Tibial nerve (tissue), 4 donors: Measurements from ENCODE around the gene DIAPH1.

Experiments
- EP300 ChIP-seq, 2 donors: sonication (generic); formaldehyde crosslinking; IDR thresholded peaks; one replicate each; pipeline ENCODE4 v1.6.1; 2017; ENCODE audit warnings: antibody characterized with exemption in 2 of 2, mild to moderate bottlenecking in 1 of 2
- TF ChIP-seq, protein P1 (sequence below), 5 experiments: fragments of 200-600 bp in 3 of 5; fragments of 450-650 bp in 2 of 5; sonication (generic) in 3 of 5; IDR thresholded peaks; one replicate each; pipeline ENCODE4 v1.5.1; 2016 to 2019; ENCODE audit warnings: antibody characterized with exemption in 5 of 5, mild to moderate bottlenecking in 3 of 5, moderate library complexity in 2 of 5

DNA sequence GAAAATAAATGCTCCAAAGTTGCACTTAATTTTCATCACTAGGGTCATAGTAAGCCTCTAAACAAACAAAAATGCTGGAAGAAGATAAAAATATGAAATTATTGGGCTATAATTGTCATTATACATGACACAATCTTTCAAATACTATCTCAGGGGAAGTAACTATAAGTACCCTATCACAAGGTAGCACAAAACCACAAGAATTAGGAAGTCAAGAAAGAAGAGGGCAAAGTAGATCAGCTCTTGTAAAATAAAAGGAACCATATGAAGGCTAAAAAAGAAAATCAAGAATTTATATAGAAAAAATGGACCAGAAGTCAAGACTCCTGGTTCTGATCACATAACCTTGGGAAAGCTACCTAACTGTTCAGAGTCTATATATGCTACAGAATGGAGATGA lies 48.1 kb downstream of the DIAPH1 start:
- no peak for TF ChIP-seq EP300 (IDR thresholded peaks at IDR 0.05)
- TF ChIP-seq, protein P1, sequence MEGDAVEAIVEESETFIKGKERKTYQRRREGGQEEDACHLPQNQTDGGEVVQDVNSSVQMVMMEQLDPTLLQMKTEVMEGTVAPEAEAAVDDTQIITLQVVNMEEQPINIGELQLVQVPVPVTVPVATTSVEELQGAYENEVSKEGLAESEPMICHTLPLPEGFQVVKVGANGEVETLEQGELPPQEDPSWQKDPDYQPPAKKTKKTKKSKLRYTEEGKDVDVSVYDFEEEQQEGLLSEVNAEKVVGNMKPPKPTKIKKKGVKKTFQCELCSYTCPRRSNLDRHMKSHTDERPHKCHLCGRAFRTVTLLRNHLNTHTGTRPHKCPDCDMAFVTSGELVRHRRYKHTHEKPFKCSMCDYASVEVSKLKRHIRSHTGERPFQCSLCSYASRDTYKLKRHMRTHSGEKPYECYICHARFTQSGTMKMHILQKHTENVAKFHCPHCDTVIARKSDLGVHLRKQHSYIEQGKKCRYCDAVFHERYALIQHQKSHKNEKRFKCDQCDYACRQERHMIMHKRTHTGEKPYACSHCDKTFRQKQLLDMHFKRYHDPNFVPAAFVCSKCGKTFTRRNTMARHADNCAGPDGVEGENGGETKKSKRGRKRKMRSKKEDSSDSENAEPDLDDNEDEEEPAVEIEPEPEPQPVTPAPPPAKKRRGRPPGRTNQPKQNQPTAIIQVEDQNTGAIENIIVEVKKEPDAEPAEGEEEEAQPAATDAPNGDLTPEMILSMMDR (IDR thresholded peaks at IDR 0.05) = no peak
